ENCODE measurements around the gene PAPLN. TPM values are rescaled to one million over a fixed set of nuclear protein-coding genes. Genes with fewer than 3 reads are reported as not detected.

Gene PAPLN
- total and polyA plus RNA-seq, 2 experiments from 2014 or later = 7.6 to 13.4 TPM

DNA sequence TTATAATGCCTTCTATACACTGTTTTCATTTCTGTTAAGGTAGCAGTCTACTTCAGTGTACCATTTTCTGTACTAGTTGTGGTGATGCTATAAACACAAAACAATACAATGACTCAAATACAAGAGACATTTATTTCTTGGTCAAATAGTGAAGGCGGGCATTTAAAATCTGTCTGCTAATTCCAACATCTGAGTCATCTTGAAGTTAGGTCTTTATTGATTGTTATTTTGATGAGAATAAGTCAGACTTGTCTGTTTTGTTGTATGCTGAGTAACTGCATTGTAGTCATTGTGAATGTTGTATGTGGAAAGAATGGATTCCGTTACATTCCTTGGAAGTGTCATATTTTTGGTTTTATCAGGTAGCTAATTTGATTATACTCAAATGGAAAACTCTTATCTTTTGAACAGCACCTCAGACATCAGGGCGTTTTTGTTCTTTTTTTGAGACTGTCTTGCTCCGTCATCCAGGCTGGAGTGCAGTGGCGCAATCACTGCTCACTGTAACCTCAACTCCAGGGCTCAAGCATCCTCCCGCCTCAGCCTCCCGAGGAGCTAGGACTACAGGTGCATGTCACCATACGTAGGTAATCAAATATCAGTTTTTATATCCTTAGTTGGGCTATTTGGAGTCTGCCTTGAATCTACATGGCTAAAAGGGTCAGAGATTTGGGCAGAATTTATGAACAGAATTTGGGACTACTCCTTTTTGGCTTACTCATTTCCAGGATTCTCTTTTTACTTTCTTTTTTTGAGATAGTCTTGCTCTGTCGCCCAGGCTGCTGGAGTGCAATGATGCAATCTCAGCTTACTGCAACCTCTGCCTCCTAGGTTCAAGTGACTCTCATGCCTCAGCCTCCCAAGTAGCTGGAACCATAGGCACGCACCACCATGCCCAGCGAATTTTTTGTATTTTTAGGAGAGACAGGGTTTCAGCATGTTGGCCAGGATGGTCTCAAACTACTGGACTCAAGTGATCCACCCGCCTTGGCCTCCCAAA lies 56.8 kb downstream of the PAPLN start:
- Histone ChIP-seq H3K27ac (no peak overlapping the region), H3K4me1 (ENCODE audit: insufficient read depth) (no peaks in the 10 kb centered on the region), H3K36me3 (replicated peaks; ENCODE audit: insufficient read depth, low read depth) (no peaks in the 10 kb centered on the region), H3K4me3 (no peak overlapping the region), H4K20me1 (ENCODE audit: insufficient read depth, poor library complexity, severe bottlenecking) (no peaks in the 10 kb centered on the region), H2AFZ (no peak overlapping the region), H3K9me2 (replicated peaks; ENCODE audit: insufficient read depth) (no peaks in the 10 kb centered on the region), H3K79me2 (no peaks in the 10 kb centered on the region), H3K9me3 (ENCODE audit: low read depth) (no peaks in the 10 kb centered on the region), H3K4me2 (no peak overlapping the region), H3K27me3 (no peaks in the 10 kb centered on the region)
- TF ChIP-seq EZH2phosphoT487 (IDR thresholded peaks at IDR 0.05; ENCODE audit: low read depth, severe bottlenecking, unreplicated experiment) = no peak
- TF ChIP-seq CTCF (IDR thresholded peaks at IDR 0.05; ENCODE audit: poor library complexity) = no peak
- TF ChIP-seq EZH2 (IDR thresholded peaks at IDR 0.05; ENCODE audit: borderline replicate concordance) = no peak
- 97% methylated on average over 12 of the region's 12 CpGs for WGBS (ENCODE audit: low lambda C conversion rate, missing lambda C conversion rate)
- no peak for DNase-seq (ENCODE audit: low spot score)

- no peaks in the 10 kb centered on the region for H3K27me3 ChIP-seq
- no peak overlapping the region for H3K27ac ChIP-seq
- 80% methylated on average over 1 of the region's 1 CpG for WGBS (ENCODE audit: low lambda C conversion rate, missing lambda C conversion rate)
- no peaks in the 10 kb centered on the region for H4K20me1 ChIP-seq (ENCODE audit: insufficient read depth, poor library complexity, severe bottlenecking)
- TF ChIP-seq EZH2phosphoT487 (IDR thresholded peaks at IDR 0.05; ENCODE audit: low read depth, severe bottlenecking, unreplicated experiment) (no peak), CTCF (IDR thresholded peaks at IDR 0.05; ENCODE audit: poor library complexity) (peak; percentile 77)
- H3K36me3 ChIP-seq (replicated peaks; ENCODE audit: insufficient read depth, low read depth) = no peaks in the 10 kb centered on the region
- H2AFZ ChIP-seq = no peak overlapping the region
- H3K9me2 ChIP-seq (replicated peaks; ENCODE audit: insufficient read depth) = no peaks in the 10 kb centered on the region
- H3K4me3 ChIP-seq = no peak overlapping the region
- H3K4me2 ChIP-seq = no peak overlapping the region
- peak; percentile 65 for DNase-seq (ENCODE audit: low spot score)
- no peaks in the 10 kb centered on the region for H3K9me3 ChIP-seq (ENCODE audit: low read depth)
- H3K4me1 ChIP-seq (ENCODE audit: insufficient read depth) = no peaks in the 10 kb centered on the region
- no peaks in the 10 kb centered on the region for H3K79me2 ChIP-seq
Observed at GRCh38 chr14:73295198-73295796, 58.0 kb downstream of the PAPLN start.

DNA sequence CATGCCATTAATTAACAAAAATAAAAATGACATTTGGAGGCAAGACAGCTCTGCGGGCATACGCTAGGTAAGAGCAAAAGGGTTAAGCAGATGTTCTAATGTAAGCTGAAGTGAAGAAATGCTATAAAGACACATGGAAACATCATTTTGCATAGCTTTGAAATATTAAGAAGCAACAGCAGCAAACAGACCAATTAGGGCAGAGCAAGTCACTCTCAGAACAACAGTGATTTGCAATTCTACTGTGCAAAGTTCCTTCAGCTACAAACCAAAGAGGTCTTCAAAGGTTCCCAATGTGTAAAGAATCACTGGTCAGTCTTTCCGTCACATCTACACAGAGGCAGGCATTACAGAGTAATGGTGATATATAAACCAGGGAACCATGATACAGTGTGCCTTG lies 68.2 kb downstream of the PAPLN start:
- Histone ChIP-seq H3K4me2 (no peak overlapping the region), H2AFZ (no peak overlapping the region), H3K79me2 (peaks cover 4% of the 10 kb centered on the region), H3K4me3 (no peak overlapping the region), H3K9me2 (replicated peaks; ENCODE audit: insufficient read depth) (no peaks in the 10 kb centered on the region), H3K4me1 (ENCODE audit: insufficient read depth) (no peaks in the 10 kb centered on the region), H3K36me3 (replicated peaks; ENCODE audit: insufficient read depth, low read depth) (no peaks in the 10 kb centered on the region), H3K27me3 (no peaks in the 10 kb centered on the region), H3K9me3 (ENCODE audit: low read depth) (no peaks in the 10 kb centered on the region), H3K27ac (no peak overlapping the region), H4K20me1 (ENCODE audit: insufficient read depth, poor library complexity, severe bottlenecking) (no peaks in the 10 kb centered on the region)
- no peak for TF ChIP-seq CTCF (IDR thresholded peaks at IDR 0.05; ENCODE audit: poor library complexity)
- TF ChIP-seq EZH2phosphoT487 (IDR thresholded peaks at IDR 0.05; ENCODE audit: low read depth, severe bottlenecking, unreplicated experiment) = no peak
- no peak for TF ChIP-seq EZH2 (IDR thresholded peaks at IDR 0.05; ENCODE audit: borderline replicate concordance)
- DNase-seq (ENCODE audit: low spot score) = no peak
- WGBS (ENCODE audit: low lambda C conversion rate, missing lambda C conversion rate) = 81% methylated on average over 3 of the region's 3 CpGs

Measured in hepatocyte (in vitro differentiated cells).